Putamen (tissue), 1 donor: ENCODE results near the gene XG.
"Not testable (repeated sequence)": the region's sequence is repeated elsewhere in the genome, so short reads cannot be mapped to it uniquely, and the experiment has no call there.

Source experiments
- DNase-seq: peaks from one replicate; pipeline ENCODE4 v3.0.0-alpha.2; 2016; ENCODE audit warnings: low spot score

Gene XG

DNA sequence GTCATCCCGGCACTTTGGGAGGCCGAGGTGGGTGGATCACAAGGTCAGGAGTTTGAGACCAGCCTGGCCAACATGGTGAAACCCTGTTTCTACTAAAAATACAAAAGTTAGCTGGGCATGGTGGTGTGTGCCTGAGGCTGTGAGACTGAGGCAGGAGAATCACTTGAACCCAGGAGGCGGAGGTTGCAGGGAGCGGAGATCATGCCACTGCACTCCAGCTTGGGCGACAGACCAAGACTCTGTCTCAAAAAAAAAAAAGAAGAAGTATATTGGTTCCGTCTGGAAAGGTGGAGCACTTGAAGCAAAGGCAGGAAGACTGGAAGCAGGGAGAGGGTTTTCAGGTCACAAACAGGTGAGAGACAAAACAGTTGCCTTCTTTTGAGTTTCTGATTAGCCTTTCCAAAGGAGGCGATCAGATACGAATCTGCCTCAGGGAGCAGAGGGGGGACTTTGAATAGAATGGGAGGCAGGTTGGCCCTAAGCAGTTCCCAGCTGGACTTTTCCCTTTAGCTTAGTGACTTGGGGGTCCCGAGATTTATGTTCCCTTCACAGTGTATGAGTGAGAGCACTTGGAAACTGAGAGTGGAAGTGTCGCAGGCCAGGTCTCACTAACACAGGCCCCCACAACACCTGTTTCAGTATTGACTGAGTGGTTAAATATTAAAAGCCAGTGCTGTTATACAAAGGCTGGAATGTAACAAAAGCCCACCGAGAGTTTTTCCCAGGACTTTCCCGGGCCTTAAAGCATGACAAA lies 28.8 kb downstream of the XG start:
- DNase-seq = not testable (repeated sequence)

DNA sequence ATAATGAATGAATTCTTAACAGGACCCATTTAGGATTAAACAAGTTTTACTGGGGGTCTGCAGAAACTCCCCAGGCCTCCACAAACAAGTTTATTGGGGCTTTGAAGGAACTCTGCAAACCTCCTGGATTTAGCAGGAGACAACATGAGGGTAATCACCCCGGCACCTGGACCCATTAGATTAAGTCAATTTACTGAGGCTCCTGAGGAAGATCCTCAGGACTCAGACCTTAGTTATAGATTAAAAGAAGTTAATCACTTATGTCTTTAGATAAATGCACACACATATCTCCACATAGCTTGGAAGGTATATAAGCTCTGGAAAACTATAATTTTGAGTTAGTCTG lies 29.4 kb downstream of the XG start:
- no peak for DNase-seq

DNA sequence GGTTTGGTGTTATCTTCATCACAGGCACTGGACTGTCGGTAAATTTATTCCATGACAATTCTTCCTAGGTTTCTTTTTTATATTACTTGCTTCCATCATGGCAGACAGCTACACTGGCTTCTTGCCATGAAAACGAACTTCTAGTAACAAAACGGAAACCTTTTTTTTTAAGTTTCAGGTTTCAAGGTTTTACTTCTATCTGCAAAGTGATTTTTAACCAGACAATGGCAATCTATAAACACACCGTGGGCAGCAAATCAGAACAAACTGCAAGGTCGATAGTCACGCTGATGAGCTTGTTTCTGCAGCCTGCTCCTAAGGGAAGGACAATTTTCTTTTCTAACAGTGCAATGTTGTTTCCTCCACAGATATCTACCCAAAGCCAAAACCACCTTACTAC lies 29.9 kb downstream of the XG start:
- DNase-seq = no peak

DNA sequence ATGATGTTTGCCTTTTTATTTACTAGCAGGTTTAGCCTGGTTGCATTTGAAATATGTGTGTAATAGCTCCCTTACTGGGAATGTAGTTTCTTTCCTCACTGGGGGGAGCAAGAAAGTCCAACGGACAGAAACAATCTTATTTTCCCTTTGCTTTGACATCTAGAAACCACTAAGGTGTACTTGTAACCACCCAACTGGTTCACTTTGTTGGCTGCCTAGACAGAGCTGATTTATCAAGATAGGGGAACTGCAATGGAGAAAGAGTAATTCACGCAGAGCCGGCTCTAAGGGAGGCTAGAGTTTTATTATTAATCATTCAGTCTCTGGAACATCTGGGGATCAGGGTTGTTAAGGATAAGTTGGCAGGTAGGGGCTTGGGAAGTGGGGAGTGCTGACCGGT lies 30.3 kb downstream of the XG start:
- no peak for DNase-seq

DNA sequence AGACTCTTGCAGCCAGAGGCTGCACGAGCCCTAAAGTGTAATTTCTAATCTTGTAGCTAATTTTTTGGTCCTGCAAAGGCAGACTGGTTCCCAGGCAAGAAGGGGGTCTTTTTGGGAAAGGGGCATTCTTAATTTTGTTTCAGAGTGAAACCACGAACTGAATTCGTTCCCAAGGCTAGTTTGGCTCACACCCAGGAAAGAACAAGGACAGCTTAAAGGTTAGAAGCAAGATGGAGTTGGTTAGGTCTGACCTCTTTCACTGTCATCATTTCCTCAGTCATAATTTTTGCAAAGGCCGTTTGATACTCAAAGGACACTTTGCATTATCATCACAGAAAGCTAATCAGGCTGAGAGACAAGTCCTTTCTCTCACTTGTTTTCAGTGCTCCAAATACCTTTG lies 30.9 kb downstream of the XG start:
- no peak for DNase-seq

DNA sequence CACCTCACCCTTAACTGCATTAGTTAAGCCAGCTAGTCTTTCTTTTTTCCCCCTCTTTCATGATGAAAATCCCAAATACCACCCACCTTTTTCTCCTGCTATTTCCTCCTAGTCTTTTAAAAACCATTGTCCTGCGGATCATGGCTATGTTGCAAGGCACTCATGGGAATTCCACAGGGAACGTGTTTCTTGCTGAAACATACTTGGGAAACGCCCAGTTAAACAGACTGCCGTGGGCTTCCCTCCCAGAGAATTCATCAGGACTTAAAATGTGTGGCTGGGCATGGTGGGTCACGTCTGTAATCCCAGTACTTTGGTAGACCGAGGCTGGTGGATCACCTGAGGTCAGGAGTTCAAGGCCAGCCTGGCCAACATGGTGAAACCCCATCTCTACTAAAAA lies 32.2 kb downstream of the XG start:
- DNase-seq = no peak

DNA sequence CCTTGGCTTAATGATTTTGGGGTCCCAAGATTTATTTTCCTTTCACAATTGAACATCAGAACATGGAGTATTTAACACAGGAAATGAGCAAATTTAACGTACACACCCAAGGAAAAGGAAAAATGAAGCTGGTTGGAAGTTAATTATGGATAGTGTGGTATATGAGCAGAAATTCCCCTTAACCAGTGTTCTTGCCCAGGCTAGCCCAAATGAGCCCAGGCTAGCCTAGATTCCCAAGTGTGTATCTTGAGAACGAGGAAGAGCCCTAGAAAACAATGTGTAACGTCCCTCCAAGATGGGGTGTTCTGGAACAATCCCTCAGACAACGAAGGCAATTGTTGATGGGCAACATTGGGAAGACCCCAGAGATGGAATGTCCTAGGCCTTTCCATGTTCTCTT lies 33.7 kb downstream of the XG start:
- DNase-seq = no peak

DNA sequence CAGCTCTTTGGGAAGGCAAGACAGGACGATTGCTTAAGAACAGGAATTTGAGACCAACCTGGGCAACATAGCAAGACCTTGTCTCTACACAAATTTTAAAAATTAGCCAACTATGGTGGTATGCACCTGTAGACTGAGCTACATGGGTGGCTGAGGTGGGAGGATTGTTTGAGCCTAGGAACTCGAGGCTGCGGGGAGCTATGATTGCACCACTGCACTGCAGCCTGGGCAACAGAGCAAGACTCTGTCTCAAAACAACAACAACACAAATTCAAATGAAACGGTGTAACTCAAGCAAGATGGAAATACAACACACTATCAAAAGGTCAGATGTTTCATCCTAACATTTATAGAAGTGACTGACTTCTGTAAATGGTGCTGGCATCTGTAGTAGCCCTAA lies 37.1 kb downstream of the XG start:
- DNase-seq = no peak

DNA sequence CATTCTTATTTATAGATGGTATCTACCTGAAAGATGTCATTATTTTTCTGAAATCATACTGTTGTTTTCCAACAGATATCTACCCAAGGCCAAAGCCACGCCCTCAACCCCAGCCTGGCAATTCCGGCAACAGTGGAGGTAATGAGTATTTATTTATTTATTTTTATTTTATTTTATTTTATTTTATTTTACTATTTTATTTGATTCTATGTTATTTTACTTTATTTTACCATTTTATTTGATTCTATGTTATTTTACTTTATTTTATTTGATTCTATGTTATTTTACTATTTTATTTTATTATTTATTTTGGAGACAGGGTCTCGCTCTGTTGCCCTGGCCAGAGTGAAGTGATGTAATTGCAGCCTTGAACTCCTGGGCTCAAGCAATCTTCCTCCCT lies 37.7 kb downstream of the XG start:
- no peak for DNase-seq

DNA sequence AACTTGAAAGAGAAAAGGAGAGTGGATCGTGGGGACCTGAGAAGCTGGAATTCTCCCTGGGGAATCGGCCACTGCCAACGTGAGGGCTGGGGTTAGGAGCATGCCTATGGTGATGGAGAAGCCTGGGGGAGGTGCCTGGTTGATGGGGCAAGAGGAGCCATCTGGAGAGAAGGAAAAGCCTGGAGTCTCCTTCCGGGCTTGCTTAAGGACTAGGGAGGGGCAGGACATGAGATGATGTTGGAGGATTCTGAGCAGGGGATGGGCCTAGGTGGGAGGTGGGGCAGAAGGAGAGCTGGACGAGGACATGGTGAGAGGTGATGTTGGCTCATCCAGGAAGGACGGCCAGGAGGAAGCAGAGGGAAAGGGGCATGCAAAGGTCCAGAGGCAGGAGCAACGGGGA lies 41.9 kb downstream of the XG start:
- DNase-seq = no peak

DNA sequence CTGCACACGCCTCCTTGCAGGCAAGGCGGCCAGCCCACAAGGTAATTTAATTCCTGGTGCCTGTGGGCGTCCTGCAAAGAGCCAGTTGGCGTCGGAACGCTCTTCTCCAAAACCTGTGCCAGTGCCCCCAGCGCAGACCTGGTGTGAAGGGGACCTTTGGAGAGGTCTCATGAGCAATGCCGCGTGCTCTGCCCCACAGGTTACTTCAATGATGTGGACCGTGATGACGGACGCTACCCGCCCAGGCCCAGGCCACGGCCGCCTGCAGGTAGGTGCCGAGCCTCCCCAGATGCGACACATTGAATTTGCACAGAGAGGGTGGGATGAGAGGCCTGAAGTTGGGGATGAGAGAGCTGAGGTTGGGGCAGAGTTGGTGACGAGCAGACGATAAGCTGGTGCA lies 42.5 kb downstream of the XG start:
- no peak for DNase-seq

DNA sequence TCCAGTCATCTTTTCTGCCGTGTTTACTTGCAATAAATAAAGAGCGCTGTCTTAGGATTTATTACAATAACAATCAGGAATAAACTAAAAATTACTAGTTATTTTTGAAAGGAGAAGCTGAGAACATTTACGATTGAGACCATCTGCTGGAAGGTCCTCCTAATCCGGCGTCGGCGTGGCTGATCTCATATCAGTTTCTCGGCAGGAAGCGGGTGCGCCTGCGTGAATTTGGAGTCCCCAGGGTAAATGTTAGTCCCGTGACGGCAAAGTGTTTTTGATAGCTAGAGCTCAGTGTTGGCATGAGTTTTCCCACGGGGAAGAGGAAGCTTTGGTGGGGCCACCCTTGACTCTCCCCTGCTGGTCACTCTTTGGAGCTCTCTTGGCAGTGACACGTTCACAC lies 45.0 kb downstream of the XG start:
- DNase-seq = not testable (repeated sequence)

DNA sequence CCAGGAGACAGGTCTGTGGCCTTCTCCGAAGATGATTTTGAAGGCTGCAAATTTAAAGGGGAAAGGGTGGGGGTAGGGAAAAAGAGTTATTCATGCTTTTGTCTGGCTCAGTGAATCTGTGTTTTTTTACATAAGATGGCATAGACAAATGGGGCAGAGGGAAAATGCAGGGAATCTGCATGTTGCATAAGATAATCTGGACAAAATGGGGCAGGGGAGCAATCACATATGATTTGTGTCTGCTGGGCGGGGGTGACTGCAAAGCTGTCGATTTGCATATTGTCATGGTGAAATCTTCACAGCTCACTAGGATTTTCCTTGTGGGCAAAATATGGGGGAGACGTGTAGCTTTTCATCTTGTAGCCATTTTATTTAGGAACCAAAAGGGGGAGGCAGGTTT lies 47.5 kb downstream of the XG start:
- DNase-seq = no peak

DNA sequence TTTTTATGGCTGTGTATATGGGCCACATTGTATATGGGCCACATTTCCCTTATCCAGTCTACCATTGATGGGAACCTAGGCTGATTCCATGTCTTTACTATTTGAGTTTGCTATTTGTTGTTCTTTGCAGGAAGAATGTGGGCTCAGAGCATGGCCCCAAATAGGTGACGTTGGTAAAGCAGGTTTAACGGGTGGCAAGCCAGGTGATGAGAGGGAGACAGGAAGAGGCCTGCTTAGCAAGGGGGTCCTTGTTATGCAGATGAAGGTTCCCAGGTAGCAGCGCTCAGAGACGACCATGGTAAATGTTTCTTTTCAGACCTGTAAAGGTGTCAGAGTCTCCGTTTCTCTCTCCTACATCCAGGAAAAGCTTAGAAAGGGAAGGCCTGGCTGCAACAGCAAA lies 48.1 kb downstream of the XG start:
- not testable (repeated sequence) for DNase-seq

DNA sequence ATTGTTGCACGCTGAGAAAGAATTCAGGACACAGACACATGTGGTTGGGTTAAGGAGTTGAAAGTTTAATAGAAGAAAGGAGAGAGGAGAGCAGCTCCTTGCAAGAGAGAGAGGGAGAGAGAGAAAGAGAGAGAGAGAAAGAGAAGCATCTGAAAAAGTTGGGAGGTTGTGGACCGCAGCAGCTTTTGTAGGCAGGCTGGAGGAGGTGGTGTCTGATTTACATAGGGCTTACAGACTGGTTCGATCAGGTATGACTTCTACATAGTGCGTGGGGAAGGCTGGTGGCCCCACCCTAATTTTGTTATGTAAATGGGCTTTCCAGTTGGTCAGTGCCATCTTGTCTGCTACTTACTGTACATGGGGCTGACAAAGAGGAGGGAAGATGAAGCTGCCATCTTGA lies 49.4 kb downstream of the XG start:
- no peak for DNase-seq

DNA sequence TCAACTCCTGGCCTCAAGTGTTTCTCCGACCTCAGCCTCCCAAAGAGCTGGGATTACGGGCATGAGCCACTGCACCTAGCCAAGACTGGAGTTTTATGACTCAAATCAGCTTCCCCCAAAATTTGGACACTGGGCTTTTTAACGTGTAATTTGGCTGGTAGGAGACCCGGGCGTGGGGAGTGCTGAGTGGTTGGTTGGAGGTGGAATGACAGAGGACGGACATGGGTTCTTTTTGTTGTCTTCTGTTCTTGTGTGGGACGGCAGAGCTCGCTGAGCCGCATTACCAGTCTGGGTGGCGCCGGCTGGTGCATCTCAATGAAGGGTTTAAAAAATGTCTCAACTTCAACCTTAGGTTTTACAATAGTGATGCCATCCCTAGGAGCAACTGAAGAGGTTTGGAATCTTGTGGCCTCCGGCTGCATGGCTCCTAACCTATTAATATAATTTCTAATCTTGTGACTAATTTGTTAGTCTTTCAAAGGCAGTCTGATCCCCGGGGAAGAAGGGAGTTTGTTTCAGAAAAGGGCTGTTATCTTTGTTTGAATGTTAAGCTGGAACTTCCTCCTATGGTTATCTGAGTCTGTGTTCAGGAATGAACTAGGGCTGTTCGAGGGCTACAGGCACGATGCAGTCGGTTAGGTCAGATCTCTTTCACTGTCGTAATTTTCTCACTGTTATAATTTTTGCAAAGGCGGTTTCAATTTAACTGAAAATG lies 50.7 kb downstream of the XG start:
- DNase-seq = not testable (repeated sequence)

DNA sequence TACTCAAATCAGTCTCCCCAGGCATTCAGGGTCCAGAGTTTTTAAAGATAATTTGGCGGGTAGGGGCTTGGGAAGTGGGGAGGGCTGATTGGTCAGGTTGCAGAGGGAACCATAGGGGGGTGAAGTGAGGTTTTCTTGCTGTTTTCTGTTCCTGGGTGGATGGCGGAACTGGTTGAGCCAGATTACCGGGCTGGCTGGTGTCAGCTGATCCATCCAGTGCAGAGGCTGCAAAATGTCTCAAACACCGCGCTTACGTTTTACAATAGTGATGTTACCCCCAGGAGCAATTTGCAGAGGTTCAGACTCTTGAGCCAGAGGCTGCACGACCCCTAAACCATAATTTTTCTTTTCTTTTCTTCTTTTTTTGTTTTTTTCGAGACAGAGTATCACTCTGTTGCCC lies 51.6 kb downstream of the XG start:
- not testable (repeated sequence) for DNase-seq

DNA sequence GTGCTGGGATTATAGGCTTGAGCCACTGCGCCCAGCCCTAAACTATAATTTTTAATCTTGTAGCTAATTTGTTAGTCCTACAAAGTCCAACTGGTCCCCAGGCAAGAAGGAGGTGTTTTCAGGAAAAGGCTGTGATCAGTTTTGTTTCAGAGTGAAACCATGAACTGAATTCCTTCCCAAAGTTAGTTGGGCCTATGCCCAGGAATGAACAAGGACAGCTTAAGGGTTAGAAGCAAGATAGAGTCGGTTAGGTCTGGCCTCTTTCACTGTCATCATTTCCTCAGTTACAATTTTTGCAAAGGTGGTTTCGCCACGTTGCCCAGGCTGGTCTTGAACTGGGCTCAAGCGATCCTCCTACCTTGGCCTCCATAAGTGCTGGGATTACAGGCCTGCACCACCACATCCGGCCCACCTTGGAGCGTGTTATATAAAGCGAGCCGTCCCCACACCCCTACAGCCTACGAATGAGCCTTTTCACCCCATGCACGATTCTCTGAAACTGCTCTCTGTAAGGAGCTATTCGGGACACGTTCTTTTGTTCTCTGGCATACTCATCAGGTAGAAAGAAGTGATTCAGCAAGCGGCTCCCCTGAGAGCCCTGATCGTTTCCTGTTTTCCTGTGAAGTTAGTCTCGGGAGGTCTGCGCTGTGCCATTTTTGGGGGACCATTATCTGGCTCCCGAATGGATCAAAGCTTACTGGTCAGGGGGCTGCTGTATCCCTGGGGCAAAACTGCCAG lies 52.4 kb downstream of the XG start:
- not testable (repeated sequence) for DNase-seq

DNA sequence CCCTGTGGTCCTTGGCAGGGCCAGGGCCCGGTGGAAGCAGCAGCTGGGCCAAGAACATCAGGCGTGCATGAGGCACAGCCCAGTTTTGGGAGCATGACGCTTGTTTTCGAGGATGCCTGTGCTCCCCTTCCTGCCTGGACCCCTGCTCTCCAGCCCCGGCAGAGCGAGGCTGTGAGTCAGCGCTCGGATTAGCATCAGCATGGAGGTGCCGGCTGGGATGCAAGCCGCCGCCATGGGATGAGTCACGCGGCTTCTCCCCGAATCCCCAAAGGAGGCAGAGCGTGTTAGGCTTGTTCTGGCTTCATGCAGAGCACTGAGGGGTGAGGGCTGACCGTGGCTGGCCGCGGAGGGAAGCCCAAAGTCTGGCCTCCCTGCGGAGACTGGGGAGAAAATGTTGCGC lies 53.0 kb downstream of the XG start:
- DNase-seq = not testable (repeated sequence)

DNA sequence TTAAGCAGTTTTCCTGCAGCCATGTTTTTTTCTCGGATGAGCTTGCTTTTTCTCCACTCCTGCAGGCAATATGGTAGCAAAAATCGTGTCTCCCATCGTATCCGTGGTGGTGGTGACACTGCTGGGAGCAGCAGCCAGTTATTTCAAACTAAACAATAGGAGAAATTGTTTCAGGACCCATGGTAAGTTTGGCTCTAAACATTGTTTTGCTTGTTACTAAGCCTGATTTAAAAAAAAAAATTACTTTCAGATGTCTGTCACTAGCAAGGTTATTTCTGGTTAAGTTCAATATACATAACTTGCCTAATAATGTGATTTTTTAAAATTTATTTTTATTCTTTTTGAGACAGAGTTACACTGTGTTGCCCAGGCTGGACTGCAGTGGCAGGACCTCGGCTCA lies 59.4 kb downstream of the XG start:
- no peak for DNase-seq

DNA sequence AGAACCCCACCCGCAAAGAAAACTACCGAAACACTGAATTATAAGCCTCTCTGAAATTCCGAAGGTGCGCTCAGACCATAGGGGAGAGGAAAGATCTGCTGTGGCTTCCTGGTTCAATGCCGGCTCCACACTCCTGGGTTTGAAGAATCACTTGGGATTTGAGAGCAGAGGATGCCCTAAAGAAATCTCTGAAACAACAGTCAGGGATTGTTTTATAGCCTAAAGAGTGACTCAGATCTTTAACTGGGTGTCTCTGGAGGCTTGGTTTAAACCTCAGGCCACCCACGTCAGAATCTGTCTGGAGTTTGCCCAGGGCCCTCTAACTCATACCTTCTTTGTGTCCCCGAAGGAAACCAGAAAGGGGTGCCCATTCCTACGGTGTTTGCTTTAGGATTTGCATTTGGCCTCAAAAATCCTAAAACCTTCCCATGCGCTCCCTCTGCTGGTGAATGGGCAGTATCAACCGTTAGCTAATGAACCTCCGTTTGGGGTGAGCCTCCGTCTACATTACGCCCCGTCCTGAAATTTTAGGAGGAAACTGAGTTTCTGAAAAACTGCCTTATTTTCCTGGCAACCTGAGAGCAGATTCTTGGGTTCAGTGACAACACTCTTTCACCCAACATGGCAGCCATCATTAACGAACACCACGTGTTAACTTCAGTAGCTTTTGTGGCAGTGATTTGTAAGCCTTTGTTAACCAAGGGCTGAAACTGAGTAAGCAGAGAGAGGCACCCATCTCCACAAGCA lies 60.5 kb downstream of the XG start:
- peak; percentile 7 for DNase-seq

DNA sequence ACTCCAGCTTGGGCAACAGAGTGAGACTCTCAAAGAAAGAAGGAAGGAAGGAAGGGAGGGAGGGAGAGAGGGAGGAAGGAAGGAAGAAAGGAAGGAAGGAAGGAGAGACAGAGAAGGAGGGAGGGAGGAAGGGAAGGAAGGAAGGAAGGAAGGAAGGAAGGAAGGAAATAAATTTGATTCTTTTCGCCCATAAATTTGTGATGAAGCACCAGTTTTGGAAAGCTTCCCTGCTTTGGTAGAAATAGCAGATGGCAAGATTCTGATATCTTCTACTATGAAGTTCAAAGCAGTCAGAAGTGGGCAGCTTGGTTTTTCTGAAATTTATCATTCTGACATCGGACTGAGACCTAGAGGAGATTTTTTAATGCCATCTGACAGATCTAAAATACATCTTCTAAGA lies 65.2 kb downstream of the XG start:
- no peak for DNase-seq
